Heart right ventricle (tissue), 16 donors: ENCODE results near the gene EFCAB6. TPM values are rescaled to one million over a fixed set of nuclear protein-coding genes. Genes with fewer than 3 reads are reported as not detected.

Source experiments
- ATAC-seq, 8 donors: fragments of 200-7000 bp; cut with Tn5 transposase; one replicate each; pipeline ENCODE4 v1.9.1; 2020; ENCODE audit warnings: mild to moderate bottlenecking in 8 of 8, moderate library complexity in 8 of 8, moderate number of reproducible peaks in 1 of 8
- DNase-seq, 2 donors: peaks; one replicate each; pipeline ENCODE4 v3.0.0-alpha.2; 2020
- H3K27ac ChIP-seq, 10 donors: fragments of 200-600 bp; sonication (generic) in 2 of 10; one replicate each; pipeline versions ENCODE4 v1.5.0 to v1.8.0; 2020 to 2022; ENCODE audit warnings: mild to moderate bottlenecking in 3 of 10
- H3K27me3 ChIP-seq, 7 donors: fragments of 200-600 bp; one replicate each; pipeline ENCODE4 v1.8.0; 2021 to 2022; ENCODE audit warnings: mild to moderate bottlenecking in 2 of 7
- H3K36me3 ChIP-seq, 9 donors: fragments of 200-600 bp; sonication (generic) in 1 of 9; one replicate each; pipeline versions ENCODE4 v1.5.0 to v1.8.0; 2020 to 2022; ENCODE audit warnings: mild to moderate bottlenecking in 2 of 9
- H3K4me1 ChIP-seq, 9 donors: fragments of 200-600 bp; sonication (generic) in 1 of 9; one replicate each; pipeline versions ENCODE4 v1.5.0 to v1.8.0; 2020 to 2022; ENCODE audit warnings: mild to moderate bottlenecking in 4 of 9
- H3K4me3 ChIP-seq, 10 donors: fragments of 200-600 bp; sonication (generic) in 2 of 10; one replicate each; pipeline versions ENCODE4 v1.5.0 to v1.8.0; 2020 to 2022; ENCODE audit warnings: mild to moderate bottlenecking in 7 of 10, moderate library complexity in 2 of 10
- H3K9me3 ChIP-seq, 11 donors: fragments of 200-600 bp in 10 of 11; sonication (generic) in 2 of 11; one replicate each; pipeline versions ENCODE4 v1.5.0 to v1.8.0; 2013 to 2022; ENCODE audit warnings: mild to moderate bottlenecking in 2 of 11, control low read depth in 1 of 11, moderate library complexity in 1 of 11
- CTCF ChIP-seq, 9 donors: fragments of 200-600 bp; sonication (generic) in 2 of 9; IDR thresholded peaks; one replicate each; pipeline versions ENCODE4 v1.5.0 to v1.8.0; 2021 to 2022; ENCODE audit warnings: antibody characterized with exemption in 9 of 9, mild to moderate bottlenecking in 5 of 9, moderate library complexity in 1 of 9
- whole genome bisulfite sequencing, 2 donors: extraction: QIAGEN DNeasy Blood & Tissue Kit; methylation state at CpG; one replicate each; pipeline ENCODE4 v1.1.7; 2013; ENCODE audit warnings: inconsistent platforms in 1 of 2; 5-methylcytosine and 5-hydroxymethylcytosine counted together
- intact Hi-C, 10 donors: fragments of 100-400 bp; cut with DNase I; formaldehyde crosslinking; loops; one replicate each; pipeline versions ENCODE4 v1.11.1 to v1.14.2; 2022
- polyA plus RNA-seq, 2 donors: library from polyadenylated mRNA; stranded (reverse); fragments of 200-250 nt; gene quantifications; one replicate each; pipeline ENCODE4 v1.2.3, GENCODE V29; 2013
- total RNA-seq, 10 donors: library from RNA; stranded (reverse); fragmentation: NEBNext Ultra II Directional in 3 of 10; extraction: Animal tissue kit (Norgen Biotek cat#: 25700) in 3 of 10; gene quantifications; one replicate each; pipeline versions ENCODE4 v1.2.1 to v1.2.4, GENCODE V29; 2021 to 2023
- donor health status: Arrhythmogenic right ventricular cardiomyopathy.
- donor health status: ischemic (EF 13 %, LVEDD 7.1; RV severe dilation, severe dysfunction).
- donor health status: healthy with polysubstance abuse.
- donor health status: DM: no; HTN: yes; CAD: no.
- donor health status: DM: no; HTN: no; CAD: no.
- donor health status: ischemic (EF 25% LVEDD 6.9; RV normal size, moderate dysfunction).
- donor health status: ischemic (EF 25% LVEDD 5.7; RV mildly dilated, moderate dysfunction).
- donor health status: healthy.
- donor health status: DM: yes; HTN: yes; CAD: no.
- donor health status: Ischemic cardiomyopathy.
- donor health status: ischemic (EF 35%, LVEDD 5.7; RV mildly dilated, moderate dysfunction).
- donor health status: nonischemic (EF 11% LVEDD 7.7; RV severe dilation, severe dysfunction).
- donor health status: DM: yes; HTN: yes; CAD: no.
- donor health status: PGD.
- donor health status: ischemic (EF 29% LVEDD 5.4; RV normal size, mild dysfunction).
- donor health status: nonischemic (EF 23%, LVEDD 6.1; RV moderate dilation, normal function).

Gene EFCAB6
- total and polyA plus RNA-seq, 12 donors = 0.25 to 4.3 (median 1.8) TPM

- intact Hi-C loops = loop anchor here in 5 of 10 donors (5.0 to 10.0 kb wide), 3 partner anchors 430 to 440 kb away; no protein-coding TSS in a partner anchor
- TF ChIP-seq CTCF (IDR thresholded peaks at IDR 0.05) = no peak
- 83 to 86% methylated on average over 26 of the region's 26 CpGs for WGBS, 2 donors
Measured at GRCh38 chr22:43824724-43825420, 12.8 kb upstream of the EFCAB6 start.

GRCh38 chr22:43823911-43824665 is 12.0 kb upstream of the EFCAB6 start:
- Histone ChIP-seq H3K27me3 (peaks cover 0 to 56% (median 24%) of the 10 kb centered on the region in 7 donors), H3K9me3 (no peaks in the 10 kb centered on the region), H3K4me1 (peaks cover 0 to 7% (median 4%) of the 10 kb centered on the region in 9 donors), H3K4me3 (no peak overlapping the region), H3K27ac (no peak overlapping the region), H3K36me3 (no peaks in the 10 kb centered on the region)
- ATAC-seq = no peak
- no peak for TF ChIP-seq CTCF (IDR thresholded peaks at IDR 0.05)
- WGBS, 2 donors = 80 to 83% methylated on average over 17 of the region's 17 CpGs
- intact Hi-C loops = loop anchor here in 5 of 10 donors (2.0 to 10.0 kb wide), 3 partner anchors 311 to 439 kb away; no protein-coding TSS in a partner anchor
- DNase-seq = no peak

More at GRCh38 chr22:43824724-43825420, 12.8 kb upstream of the EFCAB6 start:
- no peak for DNase-seq
- ATAC-seq = no peak
- Histone ChIP-seq H3K9me3 (no peaks in the 10 kb centered on the region), H3K27me3 (peaks cover 0 to 55% (median 24%) of the 10 kb centered on the region in 7 donors), H3K27ac (no peak overlapping the region), H3K4me1 (peaks cover 8 to 15% (median 12%) of the 10 kb centered on the region in 9 donors), H3K4me3 (no peak overlapping the region), H3K36me3 (no peaks in the 10 kb centered on the region)

- H3K9me3 ChIP-seq = no peaks in the 10 kb centered on the region
- intact Hi-C loops = loop anchor here in 5 of 10 donors (2.0 to 10.0 kb wide), 3 partner anchors 311 to 439 kb away; no protein-coding TSS in a partner anchor
- no peak for TF ChIP-seq CTCF (IDR thresholded peaks at IDR 0.05)
- H3K4me1 ChIP-seq = peaks cover 0 to 4% (median 0%) of the 10 kb centered on the region in 9 donors
- no peaks in the 10 kb centered on the region for H3K36me3 ChIP-seq
- 73 to 77% methylated on average over 13 of the region's 13 CpGs for WGBS, 2 donors
- peaks cover 0 to 56% (median 24%) of the 10 kb centered on the region in 7 donors for H3K27me3 ChIP-seq
- no peak overlapping the region for H3K27ac ChIP-seq
- DNase-seq (no peak), ATAC-seq (no peak)
- no peak overlapping the region for H3K4me3 ChIP-seq
Measured at GRCh38 chr22:43823353-43823908, 11.3 kb upstream of the EFCAB6 start.
